Stimulated activated CD4-positive, alpha-beta T cell treated with anti-CD3 and anti-CD28 coated beads, Interleukin-15, amount 100 ng/mL, for 1 hour (primary cell): Measurements from ENCODE around the gene COL4A3.

Source experiments
- DNase-seq, 2 donors: peaks; one replicate each; pipeline ENCODE4 v3.0.0-alpha.2; 2020; ENCODE audit warnings: low read depth in 1 of 2, low spot score in 1 of 2

The COL4A3 gene

GRCh38 chr2:227339098-227339599 lies 174.7 kb downstream of the COL4A3 start:
- DNase-seq = no peak

DNA sequence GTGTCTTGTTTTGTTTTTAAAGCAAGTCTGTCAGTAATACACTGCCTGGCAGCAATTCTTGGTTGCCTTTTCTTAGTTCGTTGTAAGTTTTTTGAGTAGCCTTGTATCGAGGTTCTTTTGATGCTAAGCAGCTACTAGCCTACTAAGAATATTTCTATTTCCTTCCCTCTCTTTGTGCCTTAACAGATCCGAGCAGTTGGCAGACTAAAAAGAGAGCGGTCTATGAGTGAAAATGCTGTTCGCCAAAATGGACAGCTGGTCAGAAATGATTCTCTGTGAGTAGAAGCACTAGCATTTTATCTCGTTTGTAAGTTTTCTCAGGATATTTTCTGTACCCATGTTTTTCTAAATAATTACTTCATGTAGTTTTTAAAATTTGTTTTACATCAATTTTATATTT lies 175.7 kb downstream of the COL4A3 start:
- no peak for DNase-seq

- no peak for DNase-seq
Observed at GRCh38 chr2:227341553-227341952, 177.1 kb downstream of the COL4A3 start.

DNA sequence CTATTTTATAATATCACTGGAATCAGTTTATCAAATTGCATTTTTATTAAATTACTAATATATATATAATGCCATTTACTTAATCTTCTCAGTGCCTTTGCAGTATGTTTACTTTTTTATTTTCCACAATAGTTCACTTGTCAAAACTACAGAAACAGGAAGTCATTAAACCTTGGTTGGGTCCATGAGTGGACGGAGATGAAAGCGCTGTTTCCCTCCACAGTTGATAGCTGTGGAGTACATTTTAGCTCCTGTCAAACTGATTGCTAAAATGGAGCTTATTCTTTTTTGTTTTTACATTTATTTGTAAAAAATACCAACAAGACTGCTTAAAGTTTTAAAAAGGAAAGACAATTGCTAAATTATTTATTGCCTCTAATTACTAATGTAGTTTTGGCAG lies 179.8 kb downstream of the COL4A3 start:
- DNase-seq = no peak

GRCh38 chr2:227347117-227347516 lies 182.7 kb downstream of the COL4A3 start:
- DNase-seq = no peak

DNA sequence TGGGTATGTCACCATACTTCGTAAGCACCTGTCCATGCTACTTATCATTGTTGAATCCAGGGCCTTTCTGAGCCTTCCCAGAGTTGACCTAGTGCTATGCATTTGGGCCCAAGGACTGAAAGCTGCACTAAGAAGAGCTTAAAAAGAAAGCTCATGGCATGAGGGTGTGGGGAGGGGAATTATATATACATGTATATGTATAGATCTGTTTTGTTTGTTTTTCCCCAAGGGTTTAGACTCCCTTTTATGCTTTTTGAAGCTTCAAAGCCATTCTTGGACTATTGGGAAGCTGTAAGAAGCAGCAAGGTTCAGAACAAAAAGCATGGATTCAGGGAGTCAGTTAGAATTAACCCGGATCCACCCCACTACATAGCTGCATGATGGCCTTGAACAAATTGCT lies 183.9 kb downstream of the COL4A3 start:
- DNase-seq = no peak

GRCh38 chr2:227349989-227350612 lies 185.7 kb downstream of the COL4A3 start:
- DNase-seq = no peak

DNA sequence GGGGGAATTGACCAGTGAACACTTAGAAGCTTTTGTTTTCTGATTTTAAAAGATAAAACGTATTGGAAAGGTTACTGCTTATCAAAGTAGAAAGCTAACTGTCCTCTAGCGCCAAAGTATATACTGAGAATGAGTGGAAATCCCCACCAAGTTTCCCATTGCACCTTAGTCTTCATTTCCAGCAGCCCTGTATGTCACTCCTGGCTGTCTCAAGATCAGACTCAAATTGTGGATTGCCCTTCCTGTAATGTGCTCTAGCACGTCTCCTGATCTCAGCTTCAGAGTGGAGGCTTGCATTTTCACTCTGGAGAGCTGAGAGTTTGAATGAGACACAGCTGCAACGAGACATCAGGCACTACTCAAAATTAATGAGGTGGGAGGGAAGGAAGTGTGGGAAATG lies 187.2 kb downstream of the COL4A3 start:
- DNase-seq = no peak

DNA sequence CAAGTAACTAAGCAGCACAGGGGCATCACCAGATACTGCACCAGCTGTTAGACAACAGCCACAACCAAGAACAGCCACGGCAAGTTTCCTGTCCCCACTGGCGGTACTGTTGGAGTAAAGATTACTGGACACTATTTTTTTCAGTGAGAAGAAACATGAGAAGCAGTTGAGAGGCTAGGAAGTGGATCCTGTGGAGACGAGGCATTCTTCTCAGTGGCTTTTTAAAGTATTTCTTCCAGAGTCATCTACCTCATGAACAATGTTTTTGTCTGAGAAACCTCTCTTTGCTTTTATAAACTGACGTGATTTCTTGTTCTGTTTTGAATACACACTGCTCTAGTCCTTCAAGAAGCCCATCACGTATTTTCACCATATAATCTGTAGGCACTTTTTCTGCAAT lies 195.9 kb downstream of the COL4A3 start:
- no peak for DNase-seq

DNA sequence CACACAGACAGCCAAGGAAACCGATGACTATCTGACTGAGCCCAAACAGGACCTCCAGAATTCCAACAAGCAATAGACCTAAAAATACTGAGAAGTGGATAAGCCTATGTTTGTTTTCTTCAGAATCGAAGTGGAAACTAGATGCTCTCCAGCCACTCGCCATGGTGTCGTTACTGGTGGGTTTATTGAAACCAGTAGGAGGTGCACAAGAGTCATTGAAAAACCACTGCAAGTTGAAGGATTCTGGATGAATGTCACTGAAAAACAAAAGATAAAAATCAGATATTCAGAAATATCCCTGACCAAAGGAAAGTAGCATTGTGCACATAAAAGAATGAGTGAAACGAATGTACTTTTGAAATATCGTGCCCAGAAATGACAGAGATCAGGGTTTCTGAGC lies 199.3 kb downstream of the COL4A3 start:
- DNase-seq = no peak
